HG03558 (cell line): ENCODE measurements around the gene TNNI3K.

Source experiments
- ATAC-seq: cut with Tn5 transposase; IDR thresholded peaks from one replicate; pipeline ENCODE4 v1.9.1; 2021; ENCODE audit warnings: moderate number of reproducible peaks; ENCODE audit not compliant: unreplicated experiment; ENCODE audit errors: extremely low read depth

The TNNI3K gene

DNA sequence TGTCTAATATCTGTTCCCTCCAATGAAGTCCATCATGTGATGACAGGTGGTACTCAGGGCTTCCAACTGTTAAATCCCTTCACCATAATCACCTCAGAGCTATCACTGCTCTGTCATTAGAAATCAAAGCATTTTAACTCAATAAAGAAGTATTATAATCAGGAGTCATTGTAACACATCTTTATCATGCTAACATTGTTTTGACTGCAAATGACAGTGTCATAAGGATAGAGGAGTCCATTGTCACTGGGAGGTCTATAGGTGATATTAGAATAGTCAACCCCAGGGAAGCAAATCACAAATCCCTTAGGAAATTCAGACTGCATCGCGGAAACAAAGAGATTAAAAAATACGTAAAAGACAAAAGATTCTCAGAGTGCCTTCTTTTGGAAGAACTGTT is 246.4 kb downstream of the TNNI3K start:
- ATAC-seq, result no peak

DNA sequence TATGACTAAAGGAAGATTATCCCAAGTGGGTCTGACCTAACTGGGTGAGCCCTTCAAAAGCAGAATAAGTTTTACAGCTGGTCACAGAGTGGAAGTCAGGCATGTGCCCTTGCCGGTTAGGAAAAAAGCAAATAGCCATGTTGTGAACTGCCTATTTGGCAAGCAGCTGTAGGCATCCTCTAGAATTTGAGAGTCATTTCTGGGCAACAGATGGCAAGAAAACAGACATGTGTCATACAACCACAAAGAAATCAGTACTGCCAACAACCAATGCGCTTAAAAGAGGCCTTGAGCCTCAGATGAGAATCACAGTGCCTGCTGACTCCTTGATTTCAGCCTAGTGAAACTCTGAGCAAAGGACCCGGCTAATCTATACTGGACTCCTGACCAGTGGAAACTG is 250.4 kb downstream of the TNNI3K start:
- ATAC-seq, result no peak

DNA sequence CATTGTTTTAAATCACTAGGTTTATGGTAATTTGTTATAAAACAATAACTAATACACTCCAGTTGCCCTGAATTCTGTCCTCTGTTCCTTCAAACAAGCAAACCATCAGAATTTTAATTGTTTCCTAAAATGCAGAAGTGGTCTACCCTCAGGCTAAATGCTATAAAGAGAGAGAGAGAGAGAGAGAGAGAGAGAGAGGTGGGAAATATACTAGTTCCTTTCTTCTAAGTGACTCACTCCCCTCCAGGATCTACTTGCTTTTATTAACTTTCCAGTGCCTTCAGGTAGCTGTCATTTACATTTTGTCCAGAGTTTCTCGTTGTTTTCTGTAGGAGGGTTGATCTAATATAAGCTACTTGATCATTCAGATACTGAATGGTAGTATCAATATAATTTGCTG is 250.8 kb downstream of the TNNI3K start:
- ATAC-seq, result no peak

GRCh38 chr1:74496669-74497068 is 261.5 kb downstream of the TNNI3K start:
- ATAC-seq, result no peak

GRCh38 chr1:74498901-74499300 is 263.7 kb downstream of the TNNI3K start:
- no peak for ATAC-seq

GRCh38 chr1:74502432-74502831 is 267.2 kb downstream of the TNNI3K start:
- ATAC-seq, result no peak

DNA sequence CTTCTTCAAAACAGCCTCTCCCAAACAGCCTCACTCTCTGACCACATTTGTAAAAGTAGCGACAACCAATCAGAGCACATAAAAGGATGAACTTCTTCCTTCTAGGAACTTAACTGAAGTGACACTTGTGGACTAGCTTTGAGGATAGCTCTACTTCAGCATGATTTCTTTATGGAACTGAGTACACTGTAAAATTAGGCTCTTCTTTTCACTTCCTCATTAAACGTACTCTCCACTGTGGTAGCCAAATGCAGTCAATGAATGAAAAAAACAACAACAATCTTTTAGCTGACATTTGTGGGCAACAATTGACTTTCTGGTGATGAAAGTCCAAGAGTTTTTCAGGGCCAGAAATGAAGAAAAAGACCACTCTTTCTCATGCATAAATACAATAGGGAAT is 267.7 kb downstream of the TNNI3K start:
- ATAC-seq, result no peak

DNA sequence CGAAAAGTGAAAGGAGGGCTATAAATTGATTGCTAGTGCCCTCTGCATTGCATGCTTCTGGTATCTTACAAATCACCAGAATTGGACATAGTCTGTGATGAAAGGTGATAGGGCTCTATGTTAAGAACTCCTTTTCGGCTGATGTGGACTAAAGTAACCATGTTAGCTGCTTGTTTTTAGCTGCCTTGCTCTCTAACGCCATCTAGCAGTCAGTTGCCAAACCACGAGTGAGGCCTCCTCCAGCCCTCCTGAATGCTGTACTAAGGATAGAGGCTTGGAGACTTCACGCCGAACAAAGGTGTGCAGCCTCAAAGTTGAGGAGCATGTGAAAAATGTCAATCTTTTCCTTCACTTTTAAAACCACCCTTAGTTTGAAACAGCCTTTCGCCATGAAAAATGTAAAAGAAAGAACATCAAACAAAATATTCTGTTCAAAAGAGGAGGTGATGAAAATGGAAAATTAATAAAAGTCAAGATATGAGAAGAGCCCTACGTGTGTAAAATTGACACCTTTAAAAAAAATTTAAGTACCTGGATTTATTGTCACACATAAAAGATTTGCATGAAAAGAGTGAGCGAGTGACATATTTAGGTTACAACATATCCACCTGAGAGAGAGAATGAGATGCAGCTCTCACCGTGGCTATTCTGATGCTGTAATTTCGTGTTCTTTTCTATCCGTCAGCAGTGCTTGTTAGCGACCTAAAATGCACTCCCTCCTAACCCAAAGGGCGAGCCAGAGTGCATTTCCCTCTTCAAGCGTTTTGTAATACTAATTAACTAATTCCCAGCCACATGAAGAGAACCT is 269.1 kb downstream of the TNNI3K start:
- peak; percentile 79 for ATAC-seq

- ATAC-seq, result no peak
These were observed 269.8 kb downstream of the TNNI3K start for GRCh38 chr1:74504933-74505512.

DNA sequence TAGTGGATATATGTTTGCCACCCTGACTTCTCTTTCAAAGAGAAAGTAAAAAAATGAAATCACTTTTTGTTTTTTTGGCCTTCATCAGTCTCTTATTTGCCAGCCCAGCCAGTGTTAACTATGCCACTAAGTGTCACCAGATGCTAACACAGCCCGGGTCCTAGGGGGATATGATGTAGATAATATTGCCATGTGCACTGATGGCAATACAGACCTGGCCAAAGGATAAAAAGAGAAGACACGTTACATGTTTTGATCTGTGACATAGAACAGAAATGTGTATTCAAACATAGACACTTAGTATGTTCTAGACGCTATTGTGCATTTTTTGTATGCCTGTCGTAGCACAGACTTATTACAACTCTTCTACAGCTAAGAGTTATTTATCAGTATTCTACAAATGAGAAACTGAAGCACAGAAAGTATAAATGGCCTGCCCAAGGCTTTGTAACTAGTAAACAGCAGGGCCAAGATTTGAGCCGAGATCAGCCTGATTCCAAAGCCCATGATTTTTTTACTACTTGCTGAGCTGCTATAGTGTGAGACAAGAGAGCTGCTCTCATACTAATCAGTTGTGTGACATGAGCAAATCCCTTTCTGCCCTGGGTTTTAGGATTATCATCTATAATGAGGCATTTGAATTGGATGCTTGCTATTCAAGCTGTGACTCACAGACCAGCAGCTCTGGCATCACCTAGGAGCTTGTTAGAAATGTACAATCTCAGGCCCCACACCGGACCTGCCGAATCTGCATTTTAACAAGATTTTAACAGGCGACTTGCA is 270.9 kb downstream of the TNNI3K start:
- no peak for ATAC-seq

DNA sequence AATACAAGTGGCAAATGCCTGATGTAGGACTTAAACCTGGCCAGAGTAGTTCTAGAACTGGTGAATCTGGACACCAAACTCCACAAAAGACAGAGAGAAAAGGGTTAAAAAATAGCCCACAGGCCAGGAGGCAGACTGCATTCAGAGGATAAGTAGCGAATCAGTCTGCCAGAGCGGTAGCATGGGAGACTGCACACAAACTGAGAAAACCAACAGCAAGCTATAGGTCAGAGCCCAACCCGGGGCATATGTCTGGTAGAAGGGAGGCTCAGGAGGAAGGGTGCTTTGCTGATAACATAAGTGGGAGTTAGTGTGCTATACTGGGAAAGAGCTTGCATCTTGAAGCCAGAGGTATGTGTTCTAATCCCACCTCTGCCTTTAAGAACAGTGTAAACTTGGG is 273.3 kb downstream of the TNNI3K start:
- ATAC-seq, result no peak

GRCh38 chr1:74512170-74512915 is 277.2 kb downstream of the TNNI3K start, which contains the start of gene LRRC53:
LRRC53 (minus strand) TSS chr1:74512611; CDS start chr1:74483349, 29,262 bp downstream.
- no peak for ATAC-seq

- no peak for ATAC-seq
These were observed 278.5 kb downstream of the TNNI3K start for GRCh38 chr1:74513411-74514300.

- ATAC-seq, result peak; percentile 82
These were observed 282.4 kb downstream of the TNNI3K start for GRCh38 chr1:74517599-74518051.

GRCh38 chr1:74522148-74522547 is 287.0 kb downstream of the TNNI3K start:
- no peak for ATAC-seq

- no peak for ATAC-seq
These were observed 288.8 kb downstream of the TNNI3K start for GRCh38 chr1:74523873-74524480.

DNA sequence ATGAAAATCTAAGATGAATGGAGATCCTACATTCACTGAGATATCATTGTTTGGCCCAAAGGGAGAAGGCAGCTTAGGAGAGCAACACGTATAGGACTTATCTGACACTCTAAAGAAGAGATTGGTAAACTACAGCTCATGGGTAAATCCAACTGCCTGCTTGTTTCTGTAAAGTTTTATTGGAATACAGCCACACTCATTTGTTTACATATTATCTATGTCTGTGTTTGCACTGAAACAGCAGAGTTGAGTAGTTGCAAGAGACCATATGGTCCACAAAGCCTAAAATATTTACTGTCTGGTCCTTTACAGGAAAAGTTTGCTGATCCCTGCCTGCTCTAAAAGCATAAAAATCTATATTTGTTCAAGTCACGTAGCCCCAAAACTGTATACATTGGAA is 291.5 kb downstream of the TNNI3K start:
- no peak for ATAC-seq

GRCh38 chr1:74528123-74528522 is 292.9 kb downstream of the TNNI3K start:
- ATAC-seq, result no peak

GRCh38 chr1:74530892-74531291 is 295.7 kb downstream of the TNNI3K start:
- ATAC-seq, result no peak
